Endothelial cell of umbilical vein (primary cell): ENCODE data around the gene DACT2. TPM values are rescaled to one million over a fixed set of nuclear protein-coding genes. Genes with fewer than 3 reads are reported as not detected.

Experiments used
- BruUV-seq: library from RNA; stranded (reverse); fragments of 400-500 nt; replicated peaks from 2 replicates; lab custom pipeline; 2021; lab: Mats Ljungman, UMichigan
- CTCF ChIA-PET: fragments of 300-600, 350-600 bp; sonication (Branson Sonifier 250); formaldehyde crosslinking; loops from one replicate; lab custom pipeline; 2021; ENCODE audit warnings: antibody characterized with exemption, inconsistent platforms; lab: Charles Lee
- POLR2A ChIA-PET: fragments of 300-600, 350-600 bp; sonication (Branson Sonifier 250); formaldehyde crosslinking; loops from one replicate; lab custom pipeline; 2021; ENCODE audit warnings: antibody characterized with exemption, inconsistent platforms; lab: Charles Lee
- DNase-seq: peaks from one replicate; pipeline ENCODE4 v3.0.0-alpha.2; 2011; ENCODE audit warnings: low read depth, low spot score
- FAIRE-seq: peaks from 2 replicates; lab custom pipeline; 2011; peaks lifted over from hg19 to GRCh38; lab: Jason Lieb, UNC
- H2AFZ ChIP-seq: 2 replicates; pipeline ENCODE4 v1.6.0; 2012; ENCODE audit warnings: low read depth, low read length, control low read depth, inconsistent platforms
- H3K27ac ChIP-seq: 2 replicates; pipeline ENCODE4 v1.5.1; 2011; ENCODE audit warnings: low read depth, mild to moderate bottlenecking, control low read depth, low read length, moderate library complexity; ENCODE audit not compliant: insufficient read depth
- H3K27me3 ChIP-seq, 2 experiments: 2 replicates each; pipeline versions ENCODE4 v1.6.0 to v1.6.1; 2011; ENCODE audit warnings: low read length in 2 of 2, mixed read lengths in 1 of 2; ENCODE audit not compliant: control insufficient read depth in 2 of 2, insufficient read depth in 2 of 2
- H3K36me3 ChIP-seq, 2 experiments: 2 replicates in 1 of 2; 3 replicates in 1 of 2; pipeline ENCODE4 v1.5.1; 2011; ENCODE audit warnings: low read length in 2 of 2, mild to moderate bottlenecking in 1 of 2, moderate library complexity in 1 of 2; ENCODE audit not compliant: control insufficient read depth in 2 of 2, insufficient read depth in 2 of 2; ENCODE audit errors: extremely low read depth in 1 of 2
- H3K4me1 ChIP-seq: 3 replicates; pipeline ENCODE4 v1.5.1; 2011; ENCODE audit warnings: mild to moderate bottlenecking, low read length; ENCODE audit not compliant: control insufficient read depth, insufficient read depth; ENCODE audit errors: extremely low read depth
- H3K4me2 ChIP-seq: 2 replicates; pipeline ENCODE4 v1.6.1; 2011; ENCODE audit warnings: low read length, control low read depth, mixed read lengths; ENCODE audit not compliant: insufficient read depth
- H3K4me3 ChIP-seq, 3 experiments: fragments of 200-600 bp in 1 of 3; sonication (generic), shearing (Covaris generic) in 1 of 3; replicated peaks in 1 of 3; 2 replicates each; pipeline ENCODE4 v1.5.1; 2011 to 2016; ENCODE audit warnings: control low read depth in 3 of 3, low read length in 3 of 3, mild to moderate bottlenecking in 2 of 3, inconsistent platforms in 1 of 3, low read depth in 1 of 3, moderate library complexity in 1 of 3; ENCODE audit not compliant: insufficient read depth in 1 of 3
- H3K79me2 ChIP-seq: 2 replicates; pipeline ENCODE4 v1.6.0; 2012; ENCODE audit warnings: low read length, inconsistent platforms; ENCODE audit not compliant: control insufficient read depth, insufficient read depth
- H3K9ac ChIP-seq: replicated peaks from 2 replicates; pipeline ENCODE3; 2011; ENCODE audit warnings: low read length, control low read depth; ENCODE audit not compliant: insufficient read depth; ENCODE audit errors: extremely low read depth
- H3K9me1 ChIP-seq: replicated peaks from 3 replicates; pipeline ENCODE4 v1.6.0; 2011; ENCODE audit warnings: mild to moderate bottlenecking, low read length; ENCODE audit not compliant: control insufficient read depth, insufficient read depth; ENCODE audit errors: extremely low read depth
- H3K9me3 ChIP-seq: replicated peaks from 2 replicates; pipeline ENCODE4 v1.5.1; 2012; ENCODE audit warnings: low read length, inconsistent platforms; ENCODE audit not compliant: control insufficient read depth, insufficient read depth
- H4K20me1 ChIP-seq: replicated peaks from 2 replicates; pipeline ENCODE3; 2011; ENCODE audit warnings: mild to moderate bottlenecking, low read length; ENCODE audit not compliant: control insufficient read depth, insufficient read depth; ENCODE audit errors: extremely low read depth
- CTCF ChIP-seq, 2 donors: IDR thresholded peaks; 1 replicate in 1 of 2; 2 replicates in 1 of 2; pipeline ENCODE4 v1.5.1; 2011; ENCODE audit warnings: low read length in 2 of 2, mild to moderate bottlenecking in 2 of 2, moderate library complexity in 2 of 2, control low read depth in 1 of 2, inconsistent platforms in 1 of 2, low read depth in 1 of 2; ENCODE audit not compliant: insufficient read depth in 1 of 2; ENCODE audit errors: extremely low read depth in 1 of 2
- FOS ChIP-seq: IDR thresholded peaks from 2 replicates; pipeline ENCODE4 v1.6.1; 2011; ENCODE audit warnings: mild to moderate bottlenecking, low read length, moderate library complexity, borderline replicate concordance; ENCODE audit not compliant: insufficient read depth
- GATA2 ChIP-seq: IDR thresholded peaks from 2 replicates; pipeline ENCODE4 v1.7.0; 2011; ENCODE audit warnings: low read depth, mild to moderate bottlenecking, moderate library complexity, mixed read lengths, low read length; ENCODE audit not compliant: insufficient read length, insufficient read depth
- JUN ChIP-seq: IDR thresholded peaks from 2 replicates; pipeline ENCODE4 v1.6.1; 2011; ENCODE audit warnings: borderline replicate concordance, low read depth; ENCODE audit not compliant: insufficient read length, insufficient read depth
- MAX ChIP-seq: IDR thresholded peaks from 2 replicates; pipeline ENCODE4 v1.6.1; 2011; ENCODE audit not compliant: insufficient read depth, insufficient read length
- dilution Hi-C: fragments of 300-500 bp; cut with MboI; formaldehyde crosslinking; loops from one replicate; pipeline ENCODE4 v1.15.0; 2019; ENCODE audit warnings: low sequenced_read_pairs; ENCODE audit not compliant: extremely low pct_ligation_motif_present
- intact Hi-C: fragments of 100-400 bp; cut with micrococcal nuclease; formaldehyde crosslinking; loops from one replicate; pipeline ENCODE4 v1.10.0; 2022
- polyA plus RNA-seq, 4 experiments: library from polyadenylated mRNA; depleted of rRNA in 3 of 4; stranded (reverse) in 3 of 4; unstranded in 1 of 4; fragments of >200 nt; gene quantifications; 2 replicates each; pipeline versions ENCODE4 v1.2.1 to v1.2.3, GENCODE V29; 2011 to 2012; ENCODE audit warnings: missing spikeins in 1 of 4
- total RNA-seq: library from RNA; stranded (reverse); gene quantifications from 2 replicates; pipeline ENCODE4 v1.2.3, GENCODE V29; 2021

Gene DACT2
- total and polyA plus RNA-seq, 2 donors (not counting 3 experiments of a cell fraction or from before 2014, with no cell fraction given): not detected

GRCh38 chr6:168328086-168328485, 8.5 kb upstream of the DACT2 start:
- Histone ChIP-seq H3K27ac (no peak overlapping the region), H3K9ac (no peak overlapping the region), H3K4me2 (no peak overlapping the region), H3K4me1 (peaks cover 11% of the 10 kb centered on the region), H3K27me3 (no peaks in the 10 kb centered on the region), H3K4me3 (no peak overlapping the region), H3K9me3 (no peaks in the 10 kb centered on the region), H4K20me1 (no peaks in the 10 kb centered on the region), H3K79me2 (no peaks in the 10 kb centered on the region), H3K9me1 (no peaks in the 10 kb centered on the region), H2AFZ (no peak overlapping the region), H3K36me3 (no peaks in the 10 kb centered on the region)
- intact Hi-C loops (no loop called here), dilution Hi-C loops (no loop called here)
- DNase-seq: no peak
- ChIA-PET CTCF (no interaction called here), POLR2A (no interaction called here)
- no peak for FAIRE-seq
- BruUV-seq: no TSS peak
- TF ChIP-seq MAX (no peak), FOS (no peak), JUN (no peak), CTCF (IDR thresholded peaks at IDR 0.05; ENCODE audit: extremely low read depth in 1 of 2, insufficient read depth in 1 of 2, low read depth in 1 of 2, low read length in 2 of 2) (no peak), GATA2 (no peak)
